H1 (cell line): Measurements from ENCODE around the gene GBX1.

Experiments
- BRCA1 ChIP-seq: IDR thresholded peaks from 2 replicates; pipeline ENCODE4 v1.6.1; 2012; ENCODE audit warnings: low read depth, low read length, improper control_type of control experiment
- TF ChIP-seq, protein P1 (sequence below), 3 experiments: IDR thresholded peaks; 1 replicate in 2 of 3; 2 replicates in 1 of 3; pipeline versions ENCODE4 v1.5.1 to v1.6.1; 2011; ENCODE audit warnings: low read length in 3 of 3, mild to moderate bottlenecking in 3 of 3, inconsistent platforms in 2 of 3, low read depth in 1 of 3, moderate library complexity in 1 of 3; ENCODE audit not compliant: insufficient read depth in 1 of 3; ENCODE audit errors: control extremely low read depth in 1 of 3

DNA sequence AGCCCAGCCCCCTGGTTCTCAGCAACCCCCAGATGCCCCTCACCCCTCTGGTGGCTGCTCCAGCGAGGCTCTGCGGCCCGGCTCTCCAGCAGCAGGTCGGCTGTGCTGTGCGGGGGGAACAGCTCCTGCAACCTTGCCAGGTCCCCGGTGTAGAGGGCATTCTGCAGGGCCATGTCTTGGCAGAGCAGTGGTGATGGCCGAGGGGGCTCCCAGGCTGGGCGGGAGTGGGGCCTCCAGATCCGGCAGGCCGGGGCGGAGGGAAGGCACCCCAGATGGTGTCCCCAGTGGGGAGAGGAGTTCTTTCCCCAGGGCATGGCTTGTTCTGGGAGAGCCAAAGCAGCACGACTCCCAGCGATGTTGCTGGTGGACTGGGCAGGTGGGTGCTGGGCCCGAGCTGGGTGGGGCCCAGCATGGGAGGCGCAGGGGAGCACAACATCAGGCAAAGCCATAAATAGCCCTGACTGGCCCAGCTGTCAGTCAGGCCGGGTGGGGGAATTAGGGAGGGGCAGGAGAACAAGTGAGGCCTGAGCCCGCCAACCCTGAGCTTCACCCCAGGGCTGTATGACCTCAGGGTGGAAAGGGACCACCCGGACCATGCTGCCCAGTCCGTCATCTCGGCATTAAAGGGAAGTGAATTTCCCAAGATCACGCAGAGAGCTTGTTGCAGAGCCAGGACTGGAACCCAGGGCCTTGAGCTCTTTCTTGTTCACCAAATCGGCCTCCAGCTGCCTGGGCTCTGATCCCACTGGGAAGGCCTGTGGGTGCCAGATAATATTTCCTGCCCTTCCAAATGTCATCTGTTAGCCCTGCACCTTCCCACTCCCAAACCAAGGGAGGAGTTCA is 20.1 kb upstream of the GBX1 start:
- TF ChIP-seq BRCA1 = no peak
- TF ChIP-seq, protein P1, sequence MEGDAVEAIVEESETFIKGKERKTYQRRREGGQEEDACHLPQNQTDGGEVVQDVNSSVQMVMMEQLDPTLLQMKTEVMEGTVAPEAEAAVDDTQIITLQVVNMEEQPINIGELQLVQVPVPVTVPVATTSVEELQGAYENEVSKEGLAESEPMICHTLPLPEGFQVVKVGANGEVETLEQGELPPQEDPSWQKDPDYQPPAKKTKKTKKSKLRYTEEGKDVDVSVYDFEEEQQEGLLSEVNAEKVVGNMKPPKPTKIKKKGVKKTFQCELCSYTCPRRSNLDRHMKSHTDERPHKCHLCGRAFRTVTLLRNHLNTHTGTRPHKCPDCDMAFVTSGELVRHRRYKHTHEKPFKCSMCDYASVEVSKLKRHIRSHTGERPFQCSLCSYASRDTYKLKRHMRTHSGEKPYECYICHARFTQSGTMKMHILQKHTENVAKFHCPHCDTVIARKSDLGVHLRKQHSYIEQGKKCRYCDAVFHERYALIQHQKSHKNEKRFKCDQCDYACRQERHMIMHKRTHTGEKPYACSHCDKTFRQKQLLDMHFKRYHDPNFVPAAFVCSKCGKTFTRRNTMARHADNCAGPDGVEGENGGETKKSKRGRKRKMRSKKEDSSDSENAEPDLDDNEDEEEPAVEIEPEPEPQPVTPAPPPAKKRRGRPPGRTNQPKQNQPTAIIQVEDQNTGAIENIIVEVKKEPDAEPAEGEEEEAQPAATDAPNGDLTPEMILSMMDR (IDR thresholded peaks at IDR 0.05; ENCODE audit: control extremely low read depth in 1 of 3, insufficient read depth in 1 of 3, low read depth in 1 of 3, low read length in 3 of 3) = no peak
